Measurements from ENCODE around the gene MEIKIN. TPM values are rescaled to one million over a fixed set of nuclear protein-coding genes. Genes with fewer than 3 reads are reported as not detected.

Gene MEIKIN
- total and polyA plus RNA-seq, 2 of the 13 experiments (the other 11 are each of a cell fraction or from before 2014, with no cell fraction given): not detected

DNA sequence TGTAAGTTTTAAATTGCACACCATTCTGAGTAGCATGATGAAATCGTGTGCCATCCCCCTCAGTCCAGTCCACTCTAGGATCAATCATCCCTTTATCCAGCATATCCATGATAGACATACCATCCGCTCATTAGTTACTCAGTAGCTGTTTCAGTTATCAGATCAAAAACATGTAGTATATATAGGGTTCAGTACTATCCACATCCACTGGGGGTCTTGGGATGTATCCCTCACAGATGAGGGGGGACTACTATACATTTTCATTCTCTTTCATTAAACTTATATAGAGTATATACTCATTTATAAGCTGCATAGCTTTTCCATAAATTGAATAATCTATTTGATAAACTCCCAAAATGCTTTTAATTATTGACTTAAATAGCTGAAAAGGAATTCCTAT lies 67.6 kb downstream of the MEIKIN start:
- no peaks in the 10 kb centered on the region for H3K79me2 ChIP-seq (ENCODE audit: insufficient read depth, low read length)
- no peak for FAIRE-seq
- no peak overlapping the region for H3K9ac ChIP-seq (ENCODE audit: insufficient read depth, low read depth, low read length)
- TF ChIP-seq RBM22 (optimal IDR thresholded peaks at IDR 0.05; ENCODE audit: low read length): no peak
- TF ChIP-seq ZNF678 (CRISPR knock-in tag; IDR thresholded peaks at IDR 0.05): no peak
- no peak for TF ChIP-seq IKZF4 (CRISPR knock-in tag; IDR thresholded peaks at IDR 0.05; ENCODE audit: borderline replicate concordance, low read depth, not compliant biosample characterization)
- TF ChIP-seq ZNF7 (CRISPR knock-in tag; IDR thresholded peaks at IDR 0.05): no peak
- TF ChIP-seq, protein P1, sequence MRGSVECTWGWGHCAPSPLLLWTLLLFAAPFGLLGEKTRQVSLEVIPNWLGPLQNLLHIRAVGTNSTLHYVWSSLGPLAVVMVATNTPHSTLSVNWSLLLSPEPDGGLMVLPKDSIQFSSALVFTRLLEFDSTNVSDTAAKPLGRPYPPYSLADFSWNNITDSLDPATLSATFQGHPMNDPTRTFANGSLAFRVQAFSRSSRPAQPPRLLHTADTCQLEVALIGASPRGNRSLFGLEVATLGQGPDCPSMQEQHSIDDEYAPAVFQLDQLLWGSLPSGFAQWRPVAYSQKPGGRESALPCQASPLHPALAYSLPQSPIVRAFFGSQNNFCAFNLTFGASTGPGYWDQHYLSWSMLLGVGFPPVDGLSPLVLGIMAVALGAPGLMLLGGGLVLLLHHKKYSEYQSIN (CRISPR knock-in tag; IDR thresholded peaks at IDR 0.05; ENCODE audit: borderline replicate concordance): no peak
- no peak for TF ChIP-seq ZNF598 (CRISPR knock-in tag; IDR thresholded peaks at IDR 0.05; ENCODE audit: borderline replicate concordance)
- no peak for TF ChIP-seq SETDB1 (CRISPR knock-in tag; IDR thresholded peaks at IDR 0.05; ENCODE audit: borderline replicate concordance)
- no peak for TF ChIP-seq ZNF274 (CRISPR knock-in tag; IDR thresholded peaks at IDR 0.05)
- TF ChIP-seq ZSCAN12 (CRISPR knock-in tag; IDR thresholded peaks at IDR 0.05): no peak
- TF ChIP-seq HNF4G (IDR thresholded peaks at IDR 0.05; ENCODE audit: borderline replicate concordance, low read depth, low read length): no peak
- TF ChIP-seq HNF4G (CRISPR knock-in tag; IDR thresholded peaks at IDR 0.05; ENCODE audit: borderline replicate concordance, low read depth): no peak
- TF ChIP-seq, protein P2, sequence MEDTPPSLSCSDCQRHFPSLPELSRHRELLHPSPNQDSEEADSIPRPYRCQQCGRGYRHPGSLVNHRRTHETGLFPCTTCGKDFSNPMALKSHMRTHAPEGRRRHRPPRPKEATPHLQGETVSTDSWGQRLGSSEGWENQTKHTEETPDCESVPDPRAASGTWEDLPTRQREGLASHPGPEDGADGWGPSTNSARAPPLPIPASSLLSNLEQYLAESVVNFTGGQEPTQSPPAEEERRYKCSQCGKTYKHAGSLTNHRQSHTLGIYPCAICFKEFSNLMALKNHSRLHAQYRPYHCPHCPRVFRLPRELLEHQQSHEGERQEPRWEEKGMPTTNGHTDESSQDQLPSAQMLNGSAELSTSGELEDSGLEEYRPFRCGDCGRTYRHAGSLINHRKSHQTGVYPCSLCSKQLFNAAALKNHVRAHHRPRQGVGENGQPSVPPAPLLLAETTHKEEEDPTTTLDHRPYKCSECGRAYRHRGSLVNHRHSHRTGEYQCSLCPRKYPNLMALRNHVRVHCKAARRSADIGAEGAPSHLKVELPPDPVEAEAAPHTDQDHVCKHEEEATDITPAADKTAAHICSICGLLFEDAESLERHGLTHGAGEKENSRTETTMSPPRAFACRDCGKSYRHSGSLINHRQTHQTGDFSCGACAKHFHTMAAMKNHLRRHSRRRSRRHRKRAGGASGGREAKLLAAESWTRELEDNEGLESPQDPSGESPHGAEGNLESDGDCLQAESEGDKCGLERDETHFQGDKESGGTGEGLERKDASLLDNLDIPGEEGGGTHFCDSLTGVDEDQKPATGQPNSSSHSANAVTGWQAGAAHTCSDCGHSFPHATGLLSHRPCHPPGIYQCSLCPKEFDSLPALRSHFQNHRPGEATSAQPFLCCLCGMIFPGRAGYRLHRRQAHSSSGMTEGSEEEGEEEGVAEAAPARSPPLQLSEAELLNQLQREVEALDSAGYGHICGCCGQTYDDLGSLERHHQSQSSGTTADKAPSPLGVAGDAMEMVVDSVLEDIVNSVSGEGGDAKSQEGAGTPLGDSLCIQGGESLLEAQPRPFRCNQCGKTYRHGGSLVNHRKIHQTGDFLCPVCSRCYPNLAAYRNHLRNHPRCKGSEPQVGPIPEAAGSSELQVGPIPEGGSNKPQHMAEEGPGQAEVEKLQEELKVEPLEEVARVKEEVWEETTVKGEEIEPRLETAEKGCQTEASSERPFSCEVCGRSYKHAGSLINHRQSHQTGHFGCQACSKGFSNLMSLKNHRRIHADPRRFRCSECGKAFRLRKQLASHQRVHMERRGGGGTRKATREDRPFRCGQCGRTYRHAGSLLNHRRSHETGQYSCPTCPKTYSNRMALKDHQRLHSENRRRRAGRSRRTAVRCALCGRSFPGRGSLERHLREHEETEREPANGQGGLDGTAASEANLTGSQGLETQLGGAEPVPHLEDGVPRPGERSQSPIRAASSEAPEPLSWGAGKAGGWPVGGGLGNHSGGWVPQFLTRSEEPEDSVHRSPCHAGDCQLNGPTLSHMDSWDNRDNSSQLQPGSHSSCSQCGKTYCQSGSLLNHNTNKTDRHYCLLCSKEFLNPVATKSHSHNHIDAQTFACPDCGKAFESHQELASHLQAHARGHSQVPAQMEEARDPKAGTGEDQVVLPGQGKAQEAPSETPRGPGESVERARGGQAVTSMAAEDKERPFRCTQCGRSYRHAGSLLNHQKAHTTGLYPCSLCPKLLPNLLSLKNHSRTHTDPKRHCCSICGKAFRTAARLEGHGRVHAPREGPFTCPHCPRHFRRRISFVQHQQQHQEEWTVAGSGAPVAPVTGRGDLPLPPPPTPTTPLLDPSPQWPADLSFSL (CRISPR knock-in tag; IDR thresholded peaks at IDR 0.05): no peak
- TF ChIP-seq PTBP1 (IDR thresholded peaks at IDR 0.05; ENCODE audit: low read depth, low read length, poor library complexity, severe bottlenecking): no peak
- no peak for TF ChIP-seq ZNF382 (CRISPR knock-in tag; IDR thresholded peaks at IDR 0.05; ENCODE audit: borderline replicate concordance)
- no peak for TF ChIP-seq ZNF446 (CRISPR knock-in tag; IDR thresholded peaks at IDR 0.05)
- no peaks in the 10 kb centered on the region for H3K4me1 ChIP-seq (ENCODE audit: insufficient read depth, low read length)
- no peak overlapping the region for H2AFZ ChIP-seq (ENCODE audit: low read length)
- no peaks in the 10 kb centered on the region for H3K36me3 ChIP-seq (replicated peaks in 1 of 2; ENCODE audit: control insufficient read depth in 1 of 2, insufficient read depth in 2 of 2, low read length in 2 of 2)
- H3K4me3 ChIP-seq (replicated peaks in 1 of 3; ENCODE audit: insufficient read depth in 1 of 3, low read depth in 2 of 3, low read length in 3 of 3): no peak overlapping the region
- DNase-seq (ENCODE audit: low spot score): no peak
- WGBS (ENCODE audit: low lambda C conversion rate): 50% methylated on average over 2 of the region's 2 CpGs
- POLR2A ChIA-PET: no interaction called here
- ATAC-seq: peak; percentile 57
- in situ Hi-C loops (cut with HindIII; ENCODE audit: extremely low pct_ligation_motif_present, low pct_unique_long_range_greater_than_20kb) (no loop called here), intact Hi-C loops (cut with micrococcal nuclease; ENCODE audit: unreplicated experiment) (loop anchor here (5.0 kb wide), 1 partner anchor 124 kb away; no protein-coding TSS in a partner anchor)
- CTCF ChIA-PET (ENCODE audit: low intra/inter-chr PET ratio, low total read pairs): no interaction called here
- no peak overlapping the region for H3K27ac ChIP-seq (ENCODE audit: extremely low read length, insufficient read depth, low read length)
- H3K27me3 ChIP-seq (ENCODE audit: control insufficient read depth in 1 of 2, insufficient read depth in 2 of 2, low read length in 2 of 2): no peaks in the 10 kb centered on the region; a peak in 1 of 5 replicates
- H4K20me1 ChIP-seq (ENCODE audit: insufficient read depth, low read length): no peaks in the 10 kb centered on the region
- H3K4me2 ChIP-seq (ENCODE audit: low read depth, low read length): no peak overlapping the region
- H3K9me3 ChIP-seq (ENCODE audit: low read length): no peaks in the 10 kb centered on the region
- no TSS peak for BruUV-seq (replicated peaks)
